Colonic mucosa (tissue), 4 donors: ENCODE measurements around the gene WWOX. TPM values are rescaled to one million over a fixed set of nuclear protein-coding genes. Genes with fewer than 3 reads are reported as not detected.

Source experiments
- DNase-seq: peaks from one replicate; pipeline ENCODE4 v3.0.0-alpha.2; 2020
- H3K27ac ChIP-seq: fragments of 200-600 bp; one replicate; pipeline ENCODE4 v1.8.0; 2021
- H3K27me3 ChIP-seq: fragments of 200-600 bp; one replicate; pipeline ENCODE4 v1.8.0; 2021
- H3K36me3 ChIP-seq: fragments of 200-600 bp; one replicate; pipeline ENCODE4 v1.8.0; 2021
- H3K4me1 ChIP-seq: fragments of 200-600 bp; one replicate; pipeline ENCODE4 v1.8.0; 2021; ENCODE audit warnings: mild to moderate bottlenecking
- H3K4me3 ChIP-seq: fragments of 200-600 bp; one replicate; pipeline ENCODE4 v1.8.0; 2021
- H3K9ac ChIP-seq, 2 donors: one replicate each; pipeline ENCODE4 v1.7.0; 2013; ENCODE audit warnings: control low read depth in 2 of 2, low read depth in 2 of 2, low read length in 2 of 2
- H3K9me3 ChIP-seq: fragments of 200-600 bp; one replicate; pipeline ENCODE4 v1.8.0; 2021
- intact Hi-C: fragments of 100-400 bp; cut with DNase I; formaldehyde crosslinking; loops from one replicate; pipeline ENCODE4 v1.14.1; 2022
- total RNA-seq, 2 donors: library from RNA; stranded (reverse); fragmentation: NEBNext Ultra II Directional in 1 of 2; extraction: Animal tissue kit (Norgen Biotek cat#: 25700) in 1 of 2; gene quantifications; one replicate each; pipeline ENCODE4 v1.2.1, GENCODE V29; 2021
- TF ChIP-seq, protein P1 (sequence below): fragments of 200-600 bp; IDR thresholded peaks from one replicate; pipeline ENCODE4 v1.8.0; 2022; ENCODE audit warnings: antibody characterized with exemption, mild to moderate bottlenecking
- donor health status: healthy.
- donor health status: DM: no; HTN: no; CAD: no.
- donor health status: DM: no; HTN: no; CAD: no.

The WWOX gene
- total RNA-seq, 2 donors from 2014 or later = 7.2 to 11.0 TPM

DNA sequence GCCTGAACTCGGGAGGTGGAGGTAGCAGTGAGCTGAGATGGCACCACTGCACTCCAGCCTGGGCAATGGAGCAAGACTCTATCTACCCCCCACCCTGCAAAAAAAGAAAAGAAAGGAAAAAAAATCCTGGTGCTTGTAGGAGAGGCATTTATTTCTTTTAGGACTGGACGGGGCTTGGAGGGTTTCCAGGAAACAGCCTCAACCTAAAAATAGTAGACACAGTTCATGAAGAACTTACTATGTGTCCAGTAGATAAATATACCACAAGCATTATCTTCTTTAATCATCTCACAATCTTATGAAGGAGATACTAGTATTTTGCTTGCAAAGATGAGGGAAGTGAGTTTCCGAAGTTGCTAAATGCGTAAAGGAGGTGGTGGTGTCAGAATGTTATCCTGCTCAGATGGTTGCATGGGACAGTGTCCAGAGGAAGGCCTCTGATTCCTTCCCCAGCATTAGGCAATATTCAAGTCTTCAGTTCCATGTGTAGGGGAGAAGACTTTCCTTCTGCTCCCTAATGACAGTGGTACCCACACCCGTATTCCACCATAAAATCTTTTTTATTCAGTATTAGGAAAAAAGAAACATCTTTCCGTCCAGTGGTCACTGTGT lies 263.2 kb downstream of the WWOX start:
- H3K9ac ChIP-seq = no peak overlapping the region
- H3K9me3 ChIP-seq = no peaks in the 10 kb centered on the region
- no peak for DNase-seq
- TF ChIP-seq, protein P1, sequence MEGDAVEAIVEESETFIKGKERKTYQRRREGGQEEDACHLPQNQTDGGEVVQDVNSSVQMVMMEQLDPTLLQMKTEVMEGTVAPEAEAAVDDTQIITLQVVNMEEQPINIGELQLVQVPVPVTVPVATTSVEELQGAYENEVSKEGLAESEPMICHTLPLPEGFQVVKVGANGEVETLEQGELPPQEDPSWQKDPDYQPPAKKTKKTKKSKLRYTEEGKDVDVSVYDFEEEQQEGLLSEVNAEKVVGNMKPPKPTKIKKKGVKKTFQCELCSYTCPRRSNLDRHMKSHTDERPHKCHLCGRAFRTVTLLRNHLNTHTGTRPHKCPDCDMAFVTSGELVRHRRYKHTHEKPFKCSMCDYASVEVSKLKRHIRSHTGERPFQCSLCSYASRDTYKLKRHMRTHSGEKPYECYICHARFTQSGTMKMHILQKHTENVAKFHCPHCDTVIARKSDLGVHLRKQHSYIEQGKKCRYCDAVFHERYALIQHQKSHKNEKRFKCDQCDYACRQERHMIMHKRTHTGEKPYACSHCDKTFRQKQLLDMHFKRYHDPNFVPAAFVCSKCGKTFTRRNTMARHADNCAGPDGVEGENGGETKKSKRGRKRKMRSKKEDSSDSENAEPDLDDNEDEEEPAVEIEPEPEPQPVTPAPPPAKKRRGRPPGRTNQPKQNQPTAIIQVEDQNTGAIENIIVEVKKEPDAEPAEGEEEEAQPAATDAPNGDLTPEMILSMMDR = no peak
- no peak overlapping the region for H3K4me3 ChIP-seq
- H3K27me3 ChIP-seq = no peaks in the 10 kb centered on the region
- no peaks in the 10 kb centered on the region for H3K36me3 ChIP-seq
- intact Hi-C loops = no loop called here
- H3K27ac ChIP-seq = no peak overlapping the region
- H3K4me1 ChIP-seq = no peaks in the 10 kb centered on the region

DNA sequence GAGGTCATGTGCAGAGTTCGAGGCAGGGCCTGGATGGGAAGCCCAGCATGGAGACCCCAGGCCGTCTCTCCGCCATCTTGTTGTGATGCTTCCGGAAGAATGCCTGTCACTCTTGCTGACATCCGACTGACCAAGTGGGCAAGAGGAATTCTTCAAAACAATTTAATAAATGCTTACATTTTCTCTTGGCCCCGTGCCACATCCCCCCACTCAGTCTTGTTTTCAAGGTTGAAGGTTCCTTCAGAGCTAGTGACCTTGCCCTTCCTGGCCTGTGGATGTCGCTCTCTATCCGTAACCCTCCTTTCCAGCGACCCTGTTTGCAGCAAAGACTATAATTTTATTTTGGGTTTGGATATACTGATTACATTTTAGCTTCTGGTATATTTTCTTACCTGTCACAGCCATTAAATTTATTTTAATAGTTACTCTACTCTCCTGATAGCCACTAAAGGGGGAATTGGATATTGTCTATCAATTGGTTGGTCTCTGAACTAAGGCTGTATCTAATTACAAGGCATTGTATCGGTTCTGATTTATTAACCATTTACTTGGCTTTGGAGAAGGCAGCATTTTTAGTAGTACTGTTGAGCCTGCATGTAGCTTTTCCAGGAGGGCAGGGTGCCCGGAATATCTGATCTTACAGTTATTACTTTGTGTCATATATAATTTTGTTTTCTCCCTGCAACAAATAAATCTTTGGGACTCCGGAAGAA lies 264.5 kb downstream of the WWOX start:
- Histone ChIP-seq H3K4me1 (no peaks in the 10 kb centered on the region), H3K36me3 (no peaks in the 10 kb centered on the region), H3K4me3 (no peak overlapping the region), H3K27me3 (no peaks in the 10 kb centered on the region), H3K9me3 (no peaks in the 10 kb centered on the region), H3K9ac (no peak overlapping the region), H3K27ac (no peak overlapping the region)
- TF ChIP-seq, protein P1 = no peak
- intact Hi-C loops = no loop called here
- no peak for DNase-seq

DNA sequence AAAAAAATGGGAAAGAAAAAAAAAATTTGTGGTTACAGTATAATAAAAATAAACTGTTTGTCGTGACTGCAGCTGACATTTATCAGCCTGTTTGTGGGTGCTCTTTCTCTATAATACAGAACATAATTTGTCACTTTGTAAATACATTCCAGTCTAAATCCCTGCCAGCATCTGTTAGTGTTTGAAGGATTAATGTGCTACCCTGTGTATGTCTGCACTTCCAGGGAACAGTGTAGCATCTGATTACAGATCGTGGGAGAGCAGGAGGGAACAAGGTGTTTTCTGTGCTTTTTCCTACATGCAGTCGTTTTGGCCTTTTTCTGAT lies 265.1 kb downstream of the WWOX start:
- Histone ChIP-seq H3K9ac (no peak overlapping the region), H3K36me3 (no peaks in the 10 kb centered on the region), H3K4me1 (no peaks in the 10 kb centered on the region), H3K27me3 (no peaks in the 10 kb centered on the region), H3K9me3 (no peaks in the 10 kb centered on the region), H3K4me3 (no peak overlapping the region), H3K27ac (no peak overlapping the region)
- DNase-seq = no peak
- intact Hi-C loops = no loop called here
- TF ChIP-seq, protein P1 = no peak

DNA sequence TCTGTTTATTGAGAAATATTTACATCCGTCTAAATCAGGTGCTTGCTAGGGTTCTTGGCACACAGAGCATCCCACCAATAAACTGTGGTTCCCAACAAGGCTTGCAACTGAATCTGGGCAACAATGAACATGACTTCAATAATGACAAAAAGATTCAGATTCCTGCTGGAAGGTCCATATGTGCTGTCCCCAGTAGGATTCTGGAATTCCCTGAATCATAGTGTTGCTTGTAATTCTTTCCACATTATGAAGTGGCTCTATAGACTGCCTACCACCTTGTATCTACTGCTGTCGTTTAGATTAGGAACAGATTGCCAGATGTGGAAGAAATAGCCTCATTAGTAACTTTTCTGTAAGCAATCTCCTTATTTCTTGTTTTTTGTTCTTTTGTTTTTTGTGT lies 265.9 kb downstream of the WWOX start:
- no peaks in the 10 kb centered on the region for H3K36me3 ChIP-seq
- no peak overlapping the region for H3K27ac ChIP-seq
- no peak for DNase-seq
- no peaks in the 10 kb centered on the region for H3K9me3 ChIP-seq
- intact Hi-C loops = no loop called here
- H3K9ac ChIP-seq = no peak overlapping the region
- H3K4me1 ChIP-seq = no peaks in the 10 kb centered on the region
- no peaks in the 10 kb centered on the region for H3K27me3 ChIP-seq
- no peak overlapping the region for H3K4me3 ChIP-seq
- TF ChIP-seq, protein P1 = no peak

DNA sequence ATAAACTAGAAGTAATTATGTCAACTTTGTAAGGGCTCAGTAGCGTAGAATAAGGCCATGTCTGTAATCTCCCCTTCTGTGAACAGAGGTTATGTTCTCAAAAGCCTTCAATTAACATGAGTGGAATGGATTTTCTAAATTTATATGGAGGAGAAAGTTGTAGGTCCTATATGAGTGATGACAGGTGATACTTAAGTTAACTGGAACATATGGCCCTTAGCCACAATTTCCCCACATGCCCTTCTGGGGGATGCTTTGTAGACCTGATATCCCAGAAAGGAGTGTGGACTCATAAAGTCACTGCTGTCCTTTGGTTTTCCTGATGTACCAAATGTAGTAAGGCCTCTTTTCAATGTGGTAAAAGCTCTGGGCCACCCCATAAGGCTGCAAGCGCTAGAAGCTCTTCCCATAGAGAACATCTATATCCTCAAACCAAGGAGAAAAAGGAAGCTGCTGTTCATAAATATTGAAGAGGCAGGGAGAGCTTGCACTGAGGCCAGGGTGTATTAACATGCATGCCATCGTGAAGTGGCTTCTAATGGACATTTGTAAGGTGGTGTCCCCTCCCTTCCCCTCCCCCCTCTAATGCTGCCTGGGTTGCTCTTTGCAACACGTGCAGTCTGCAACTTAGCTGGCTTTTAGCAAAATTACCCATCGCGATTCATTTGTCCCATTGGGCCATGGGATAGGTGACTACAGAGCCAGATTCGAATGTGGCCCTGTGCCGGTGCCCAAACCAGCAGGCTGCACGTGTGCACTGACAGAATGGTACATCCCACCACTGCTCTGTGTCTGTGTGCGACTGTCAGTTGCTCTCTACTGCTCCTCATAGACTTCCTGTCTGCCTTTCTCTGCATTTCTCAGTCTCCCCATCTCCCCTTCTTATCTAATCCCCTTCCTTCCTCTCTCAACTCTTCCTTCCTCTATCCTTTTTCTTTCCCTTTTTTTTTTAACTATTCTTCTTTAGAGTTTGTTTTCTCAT lies 269.0 kb downstream of the WWOX start:
- Histone ChIP-seq H3K9ac (no peak overlapping the region), H3K27ac (no peak overlapping the region), H3K9me3 (no peaks in the 10 kb centered on the region), H3K27me3 (no peaks in the 10 kb centered on the region), H3K36me3 (no peaks in the 10 kb centered on the region), H3K4me1 (no peaks in the 10 kb centered on the region), H3K4me3 (no peak overlapping the region)
- TF ChIP-seq, protein P1 = no peak
- intact Hi-C loops = no loop called here
- DNase-seq = no peak
